ENCODE results near the gene KCNT2. TPM values are rescaled to one million over a fixed set of nuclear protein-coding genes. Genes with fewer than 3 reads are reported as not detected.
A peak's percentile ranks its signal among the peaks of the same experiment; 100 is the strongest.

The KCNT2 gene
- total and polyA plus RNA-seq, 9 of the 15 experiments (the other 6 are each of a cell fraction or from before 2014, with no cell fraction given) = 0.13 to 0.73 (median 0.28) TPM

GRCh38 chr1:196517193-196517592, 91.0 kb downstream of the KCNT2 start (continued):
- TF ChIP-seq ZNF740 (CRISPR knock-in tag; IDR thresholded peaks at IDR 0.05) = no peak
- no peak for TF ChIP-seq ZNF740 (tag; IDR thresholded peaks at IDR 0.05)
- TF ChIP-seq RBM14 (IDR thresholded peaks at IDR 0.05; ENCODE audit: borderline replicate concordance, insufficient read depth, low read depth, low read length) = no peak
- peak; percentile 89 for TF ChIP-seq TAL1 (IDR thresholded peaks at IDR 0.05)
- peak; percentile 75 for TF ChIP-seq MTA2 (IDR thresholded peaks at IDR 0.05; ENCODE audit: low read depth)
- TF ChIP-seq ZNF717 (CRISPR knock-in tag; IDR thresholded peaks at IDR 0.05) = no peak
- TF ChIP-seq HDAC2 (IDR thresholded peaks at IDR 0.05) = peak; percentile 56; the same call in 1 of the 2 replicates
- no peak for TF ChIP-seq CCAR2 (IDR thresholded peaks at IDR 0.05; ENCODE audit: low read depth, low read length)
- peak; percentile 63; the same call in 1 of the 2 replicates for TF ChIP-seq PML (IDR thresholded peaks at IDR 0.05; ENCODE audit: low read length)
- TF ChIP-seq ZNF592 (IDR thresholded peaks at IDR 0.05) = 0 out of 2 replicates have a peak, but pooled peaks have one; percentile 12
- TF ChIP-seq EHMT2 (IDR thresholded peaks at IDR 0.05) = peak; percentile 72
- no peak for TF ChIP-seq ZNF655 (CRISPR knock-in tag; IDR thresholded peaks at IDR 0.05)
- TF ChIP-seq RCOR1 (IDR thresholded peaks at IDR 0.05; ENCODE audit: borderline replicate concordance in 1 of 2, low read depth in 2 of 2, low read length in 2 of 2) = peak in 1 of 2 experiments; percentile 30; a peak in 1 of 4 replicates
- peak; percentile 97 for TF ChIP-seq TCF3 (CRISPR knock-in tag; IDR thresholded peaks at IDR 0.05)
- peak; percentile 92 for TF ChIP-seq DPF2 (IDR thresholded peaks at IDR 0.05)
- 0 out of 2 replicates have a peak, but pooled peaks have one; percentile 18 for TF ChIP-seq MTA3 (IDR thresholded peaks at IDR 0.05; ENCODE audit: borderline replicate concordance)
- TF ChIP-seq NCOA1 (IDR thresholded peaks at IDR 0.05; ENCODE audit: low read depth) = peak; percentile 57; the same call in 1 of the 2 replicates
- 0 out of 2 replicates have a peak, but pooled peaks have one; percentile 63 for TF ChIP-seq MTA1 (IDR thresholded peaks at IDR 0.05; ENCODE audit: borderline replicate concordance)
- peak; percentile 77 for TF ChIP-seq SMARCE1 (IDR thresholded peaks at IDR 0.05)
- no peak for TF ChIP-seq ZNF133 (CRISPR knock-in tag; IDR thresholded peaks at IDR 0.05)
- peak; percentile 78 for TF ChIP-seq GATA2 (CRISPR knock-in tag; IDR thresholded peaks at IDR 0.05)
- TF ChIP-seq MEF2D (tag; conservative IDR thresholded peaks at IDR 0.05; ENCODE audit: low read depth) = peak; percentile 91
- peak; percentile 38 to 56; a peak in 2 of 4 replicates for TF ChIP-seq NRF1 (conservative IDR thresholded peaks at IDR 0.05 in 1 of 2, IDR thresholded peaks at IDR 0.05 in 1 of 2)
- peak; percentile 59; the same call in 1 of the 2 replicates for TF ChIP-seq NFIC (IDR thresholded peaks at IDR 0.05)
- peak; percentile 77 to 81 for TF ChIP-seq TRIM24 (IDR thresholded peaks at IDR 0.05)
- TF ChIP-seq GATAD2B (IDR thresholded peaks at IDR 0.05; ENCODE audit: borderline replicate concordance) = 0 out of 2 replicates have a peak, but pooled peaks have one; percentile 19
- TF ChIP-seq MEIS2 (IDR thresholded peaks at IDR 0.05; ENCODE audit: partially characterized antibody) = peak; percentile 80
